GM12878 (cell line): ENCODE data around the gene HEXA. TPM values are rescaled to one million over a fixed set of nuclear protein-coding genes. Genes with fewer than 3 reads are reported as not detected.

Source experiments
- ATAC-seq: fragments of 200-7000 bp; cut with Tn5 transposase; 3 replicates; pipeline ENCODE4 v1.9.1; 2020; ENCODE audit warnings: mild to moderate bottlenecking, moderate library complexity
- BruUV-seq: library from RNA; stranded (reverse); fragments of 400-500 nt; replicated peaks from 2 replicates; lab custom pipeline; 2021; lab: Mats Ljungman, UMichigan
- CTCF ChIA-PET: fragments of 300-600 bp; sonication (Branson Sonifier 250); formaldehyde crosslinking; extraction: SDS; loops from one replicate; lab custom pipeline; 2021; ENCODE audit warnings: inconsistent platforms; lab: Yijun Ruan, JAX
- POLR2A ChIA-PET: fragments of 350-600 bp; formaldehyde crosslinking; extraction: SDS; loops from one replicate; lab custom pipeline; 2021; ENCODE audit warnings: inconsistent platforms; lab: Charles Lee
- RAD21 ChIA-PET: fragments of 300-600 bp; sonication (Branson Sonifier 250); formaldehyde crosslinking; loops from one replicate; lab custom pipeline; 2023; ENCODE audit warnings: antibody characterized with exemption; ENCODE audit not compliant: unreplicated experiment; lab: Charles Lee
- SMC1A ChIA-PET: fragments of 300-600 bp; sonication (Branson Sonifier 250); formaldehyde crosslinking; loops from one replicate; lab custom pipeline; 2023; ENCODE audit not compliant: unreplicated experiment, uncharacterized antibody; lab: Charles Lee
- DNase-seq: peaks from one replicate; pipeline ENCODE4 v3.0.0-alpha.2; 2011; ENCODE audit warnings: low read depth, low spot score
- FAIRE-seq: peaks from 3 replicates; lab custom pipeline; 2011; peaks lifted over from hg19 to GRCh38; lab: Jason Lieb, UNC
- H2AFZ ChIP-seq: 2 replicates; pipeline ENCODE4 v1.6.0; 2011; ENCODE audit warnings: low read depth, low read length, control low read depth; ENCODE audit not compliant: control insufficient read depth
- H3K27ac ChIP-seq: 2 replicates; pipeline ENCODE4 v1.5.1; 2011; ENCODE audit warnings: control low read depth; ENCODE audit not compliant: control insufficient read depth, insufficient read depth
- H3K27me3 ChIP-seq, 2 experiments: replicated peaks in 1 of 2; 2 replicates each; pipeline versions ENCODE4 v1.6.0 to v1.6.1; 2011; ENCODE audit warnings: low read length in 1 of 2; ENCODE audit not compliant: control insufficient read depth in 2 of 2, insufficient read depth in 2 of 2
- H3K36me3 ChIP-seq, 2 experiments: 2 replicates each; pipeline ENCODE4 v1.5.1; 2011; ENCODE audit warnings: low read length in 1 of 2; ENCODE audit not compliant: control insufficient read depth in 2 of 2, insufficient read depth in 2 of 2
- H3K4me1 ChIP-seq: 2 replicates; pipeline ENCODE4 v1.6.1; 2011; ENCODE audit warnings: mild to moderate bottlenecking, low read length, moderate library complexity, mixed read lengths; ENCODE audit not compliant: control insufficient read depth, insufficient read depth
- H3K4me2 ChIP-seq: 2 replicates; pipeline ENCODE4 v1.6.0; 2011; ENCODE audit warnings: control low read depth; ENCODE audit not compliant: control insufficient read depth, insufficient read depth
- H3K4me3 ChIP-seq: fragments of 200-600 bp; sonication (generic); 2 replicates; pipeline ENCODE4 v1.5.1; 2016
- H3K79me2 ChIP-seq: 2 replicates; pipeline ENCODE4 v1.6.0; 2011; ENCODE audit warnings: low read length; ENCODE audit not compliant: control insufficient read depth, insufficient read depth
- H3K9ac ChIP-seq: 2 replicates; pipeline ENCODE4 v1.8.0; 2011; ENCODE audit warnings: low read length, control low read depth, mixed read lengths; ENCODE audit not compliant: control insufficient read depth, insufficient read depth
- H3K9me3 ChIP-seq: replicated peaks from 3 replicates; pipeline ENCODE4 v1.5.1; 2011; ENCODE audit warnings: mild to moderate bottlenecking, low read length; ENCODE audit not compliant: control insufficient read depth, insufficient read depth
- H4K20me1 ChIP-seq: 2 replicates; pipeline ENCODE4 v1.6.0; 2011; ENCODE audit not compliant: control insufficient read depth, insufficient read depth
- CHD1 ChIP-seq: IDR thresholded peaks from 2 replicates; pipeline ENCODE4 v1.6.1; 2012; ENCODE audit warnings: low read depth, low read length, improper control_type of control experiment
- EED ChIP-seq: sonication (generic); IDR thresholded peaks from 2 replicates; pipeline ENCODE4 v1.6.1; 2016; ENCODE audit warnings: antibody characterized with exemption, low read depth
- GABPA ChIP-seq: IDR thresholded peaks from 2 replicates; pipeline ENCODE4 v1.6.1; 2014; ENCODE audit warnings: antibody characterized with exemption, low read depth, mild to moderate bottlenecking, inconsistent platforms
- HDGF ChIP-seq: fragments of 450-650 bp; IDR thresholded peaks from 2 replicates; pipeline ENCODE4 v1.6.1; 2016; ENCODE audit warnings: antibody characterized with exemption
- KDM1A ChIP-seq: fragments of 200-600 bp; sonication (generic); IDR thresholded peaks from 2 replicates; pipeline ENCODE4 v1.6.1; 2016; ENCODE audit warnings: borderline replicate concordance
- MEF2B ChIP-seq: fragments of 450-650 bp; IDR thresholded peaks from 2 replicates; pipeline ENCODE4 v1.6.1; 2018; ENCODE audit warnings: mild to moderate bottlenecking, moderate library complexity; ENCODE audit not compliant: partially characterized antibody, poor library complexity, severe bottlenecking
- POLR2A ChIP-seq: IDR thresholded peaks from 2 replicates; pipeline ENCODE4 v1.6.1; 2011; ENCODE audit warnings: low read depth, mild to moderate bottlenecking, low read length
- RAD21 ChIP-seq: IDR thresholded peaks from 2 replicates; pipeline ENCODE4 v1.6.1; 2011; ENCODE audit warnings: mild to moderate bottlenecking, low read depth, low read length, moderate library complexity; ENCODE audit not compliant: insufficient read depth
- RUNX3 ChIP-seq: IDR thresholded peaks from 2 replicates; pipeline ENCODE4 v1.6.1; 2012; ENCODE audit warnings: low read length, inconsistent platforms
- SMAD5 ChIP-seq: IDR thresholded peaks from 2 replicates; pipeline ENCODE4 v1.6.1; 2016; ENCODE audit warnings: antibody characterized with exemption, low read depth
- WRNIP1 ChIP-seq: IDR thresholded peaks from 2 replicates; pipeline ENCODE4 v1.6.1; 2011; ENCODE audit warnings: low read depth, low read length, improper control_type of control experiment, borderline replicate concordance
- ZBED1 ChIP-seq: IDR thresholded peaks from 2 replicates; pipeline ENCODE4 v1.6.1; 2016; ENCODE audit warnings: borderline replicate concordance
- WGBS: methylation state at CpG from one replicate; pipeline ENCODE4 v1.1.6; 2016; ENCODE audit warnings: low lambda C conversion rate; ENCODE audit not compliant: insufficient replicate concordance, insufficient coverage; ENCODE audit errors: missing lambda C conversion rate; 5-methylcytosine and 5-hydroxymethylcytosine counted together
- in situ Hi-C: fragments of 300-500 bp; cut with MboI; formaldehyde crosslinking; loops from 9 replicates; pipeline ENCODE4 v1.14.3; 2018; ENCODE audit warnings: mixed read lengths
- intact Hi-C: fragments of 100-400 bp; cut with micrococcal nuclease; formaldehyde crosslinking; loops from one replicate; pipeline ENCODE4 v1.14.2; 2022; ENCODE audit not compliant: unreplicated experiment
- polyA plus RNA-seq, 11 experiments: library from polyadenylated mRNA; depleted of rRNA in 4 of 11; unstranded in 6 of 11; stranded (reverse) in 5 of 11; fragments of >200 nt; fragmentation: Nextera tagmentation in 4 of 11; fragmentation: Illumina TruSeq in 1 of 11; extraction: Ambion mirVana in 4 of 11; extraction: Trizol in 1 of 11; gene quantifications; 1 replicate in 1 of 11; 2 replicates in 10 of 11; pipeline versions ENCODE4 v1.2.1 to v1.2.3, GENCODE V29; 2011 to 2016; ENCODE audit warnings: inconsistent platforms in 2 of 11, missing spikeins in 2 of 11, low read depth in 1 of 11
- total RNA-seq, 4 experiments: library from RNA; depleted of rRNA in 3 of 4; stranded (reverse); fragments of >200 nt in 3 of 4; fragmentation: Illumina TruSeq in 1 of 4; extraction: Trizol in 1 of 4; gene quantifications; 2 replicates each; pipeline versions ENCODE4 v1.2.1 to v1.2.3, GENCODE V29; 2013 to 2021
- TF ChIP-seq, protein P1 (sequence below), 3 experiments: IDR thresholded peaks in 2 of 3; conservative IDR thresholded peaks in 1 of 3; 2 replicates each; pipeline ENCODE4 v1.5.1; 2011; ENCODE audit warnings: low read depth in 3 of 3, low read length in 3 of 3, mild to moderate bottlenecking in 3 of 3, control low read depth in 2 of 3, moderate library complexity in 2 of 3, inconsistent platforms in 1 of 3, mixed read lengths in 1 of 3; ENCODE audit not compliant: control insufficient read depth in 2 of 3, insufficient read depth in 1 of 3; ENCODE audit errors: extremely low read depth in 1 of 3
- TF ChIP-seq, protein P2 (sequence below): fragments of 450-650 bp; IDR thresholded peaks from 2 replicates; pipeline ENCODE4 v1.6.1; 2016; ENCODE audit warnings: mild to moderate bottlenecking, moderate library complexity, borderline replicate concordance
- TF ChIP-seq, protein P3 (sequence below): fragments of 450-650 bp; IDR thresholded peaks from 2 replicates; pipeline ENCODE4 v1.6.1; 2017; ENCODE audit warnings: mild to moderate bottlenecking, moderate library complexity

Gene HEXA
- total and polyA plus RNA-seq, 10 of the 15 experiments (the other 5 are each of a cell fraction or from before 2014, with no cell fraction given) = 24.5 to 151 (median 69.3) TPM

DNA sequence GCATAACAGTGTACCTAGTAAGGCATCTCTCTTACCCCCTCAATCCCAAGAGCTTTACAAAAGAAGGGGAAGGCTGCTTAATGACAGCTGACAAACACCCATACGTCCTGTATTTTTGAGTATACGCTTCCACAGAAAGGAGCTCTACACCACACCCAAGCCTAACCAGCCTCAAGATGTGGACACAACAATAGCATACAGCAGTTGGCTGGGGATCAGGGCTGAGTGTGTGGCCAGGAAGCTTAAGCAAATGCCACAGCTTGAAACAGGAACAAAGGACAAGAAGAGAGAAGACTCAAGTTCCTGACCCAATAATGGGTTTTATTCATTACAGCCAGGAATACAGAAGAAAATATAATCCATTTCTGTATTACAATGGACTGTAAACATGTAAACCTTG lies 6.9 kb downstream of the HEXA start:
- H3K36me3 ChIP-seq = peaks cover 3 to 4% of the 10 kb centered on the region in 2 experiments; a peak in 3 of 4 replicates
- in situ Hi-C loops (no loop called here), intact Hi-C loops (no loop called here)
- H3K79me2 ChIP-seq = peaks cover 44% of the 10 kb centered on the region
- BruUV-seq = no TSS peak
- H3K9me3 ChIP-seq = no peaks in the 10 kb centered on the region; the same call in 2 of the 3 replicates
- DNase-seq (no peak), ATAC-seq (no peak), FAIRE-seq (no peak)
- H3K9ac ChIP-seq = no peak overlapping the region
- TF ChIP-seq SMAD5 (no peak), POLR2A (no peak), KDM1A (no peak), ZBED1 (no peak), RUNX3 (no peak), MEF2B (no peak), HDGF (no peak), WRNIP1 (no peak), RAD21 (no peak), EED (no peak), GABPA (no peak), CHD1 (no peak)
- TF ChIP-seq, protein P1, sequence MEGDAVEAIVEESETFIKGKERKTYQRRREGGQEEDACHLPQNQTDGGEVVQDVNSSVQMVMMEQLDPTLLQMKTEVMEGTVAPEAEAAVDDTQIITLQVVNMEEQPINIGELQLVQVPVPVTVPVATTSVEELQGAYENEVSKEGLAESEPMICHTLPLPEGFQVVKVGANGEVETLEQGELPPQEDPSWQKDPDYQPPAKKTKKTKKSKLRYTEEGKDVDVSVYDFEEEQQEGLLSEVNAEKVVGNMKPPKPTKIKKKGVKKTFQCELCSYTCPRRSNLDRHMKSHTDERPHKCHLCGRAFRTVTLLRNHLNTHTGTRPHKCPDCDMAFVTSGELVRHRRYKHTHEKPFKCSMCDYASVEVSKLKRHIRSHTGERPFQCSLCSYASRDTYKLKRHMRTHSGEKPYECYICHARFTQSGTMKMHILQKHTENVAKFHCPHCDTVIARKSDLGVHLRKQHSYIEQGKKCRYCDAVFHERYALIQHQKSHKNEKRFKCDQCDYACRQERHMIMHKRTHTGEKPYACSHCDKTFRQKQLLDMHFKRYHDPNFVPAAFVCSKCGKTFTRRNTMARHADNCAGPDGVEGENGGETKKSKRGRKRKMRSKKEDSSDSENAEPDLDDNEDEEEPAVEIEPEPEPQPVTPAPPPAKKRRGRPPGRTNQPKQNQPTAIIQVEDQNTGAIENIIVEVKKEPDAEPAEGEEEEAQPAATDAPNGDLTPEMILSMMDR (IDR thresholded peaks at IDR 0.05 in 2 of 3, conservative IDR thresholded peaks at IDR 0.05 in 1 of 3; ENCODE audit: control insufficient read depth in 2 of 3, extremely low read depth in 1 of 3, insufficient read depth in 1 of 3, low read depth in 3 of 3, low read length in 3 of 3) = no peak
- TF ChIP-seq, protein P2, sequence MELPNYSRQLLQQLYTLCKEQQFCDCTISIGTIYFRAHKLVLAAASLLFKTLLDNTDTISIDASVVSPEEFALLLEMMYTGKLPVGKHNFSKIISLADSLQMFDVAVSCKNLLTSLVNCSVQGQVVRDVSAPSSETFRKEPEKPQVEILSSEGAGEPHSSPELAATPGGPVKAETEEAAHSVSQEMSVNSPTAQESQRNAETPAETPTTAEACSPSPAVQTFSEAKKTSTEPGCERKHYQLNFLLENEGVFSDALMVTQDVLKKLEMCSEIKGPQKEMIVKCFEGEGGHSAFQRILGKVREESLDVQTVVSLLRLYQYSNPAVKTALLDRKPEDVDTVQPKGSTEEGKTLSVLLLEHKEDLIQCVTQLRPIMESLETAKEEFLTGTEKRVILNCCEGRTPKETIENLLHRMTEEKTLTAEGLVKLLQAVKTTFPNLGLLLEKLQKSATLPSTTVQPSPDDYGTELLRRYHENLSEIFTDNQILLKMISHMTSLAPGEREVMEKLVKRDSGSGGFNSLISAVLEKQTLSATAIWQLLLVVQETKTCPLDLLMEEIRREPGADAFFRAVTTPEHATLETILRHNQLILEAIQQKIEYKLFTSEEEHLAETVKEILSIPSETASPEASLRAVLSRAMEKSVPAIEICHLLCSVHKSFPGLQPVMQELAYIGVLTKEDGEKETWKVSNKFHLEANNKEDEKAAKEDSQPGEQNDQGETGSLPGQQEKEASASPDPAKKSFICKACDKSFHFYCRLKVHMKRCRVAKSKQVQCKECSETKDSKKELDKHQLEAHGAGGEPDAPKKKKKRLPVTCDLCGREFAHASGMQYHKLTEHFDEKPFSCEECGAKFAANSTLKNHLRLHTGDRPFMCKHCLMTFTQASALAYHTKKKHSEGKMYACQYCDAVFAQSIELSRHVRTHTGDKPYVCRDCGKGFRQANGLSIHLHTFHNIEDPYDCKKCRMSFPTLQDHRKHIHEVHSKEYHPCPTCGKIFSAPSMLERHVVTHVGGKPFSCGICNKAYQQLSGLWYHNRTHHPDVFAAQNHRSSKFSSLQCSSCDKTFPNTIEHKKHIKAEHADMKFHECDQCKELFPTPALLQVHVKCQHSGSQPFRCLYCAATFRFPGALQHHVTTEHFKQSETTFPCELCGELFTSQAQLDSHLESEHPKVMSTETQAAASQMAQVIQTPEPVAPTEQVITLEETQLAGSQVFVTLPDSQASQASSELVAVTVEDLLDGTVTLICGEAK = no peak
- TF ChIP-seq, protein P3, sequence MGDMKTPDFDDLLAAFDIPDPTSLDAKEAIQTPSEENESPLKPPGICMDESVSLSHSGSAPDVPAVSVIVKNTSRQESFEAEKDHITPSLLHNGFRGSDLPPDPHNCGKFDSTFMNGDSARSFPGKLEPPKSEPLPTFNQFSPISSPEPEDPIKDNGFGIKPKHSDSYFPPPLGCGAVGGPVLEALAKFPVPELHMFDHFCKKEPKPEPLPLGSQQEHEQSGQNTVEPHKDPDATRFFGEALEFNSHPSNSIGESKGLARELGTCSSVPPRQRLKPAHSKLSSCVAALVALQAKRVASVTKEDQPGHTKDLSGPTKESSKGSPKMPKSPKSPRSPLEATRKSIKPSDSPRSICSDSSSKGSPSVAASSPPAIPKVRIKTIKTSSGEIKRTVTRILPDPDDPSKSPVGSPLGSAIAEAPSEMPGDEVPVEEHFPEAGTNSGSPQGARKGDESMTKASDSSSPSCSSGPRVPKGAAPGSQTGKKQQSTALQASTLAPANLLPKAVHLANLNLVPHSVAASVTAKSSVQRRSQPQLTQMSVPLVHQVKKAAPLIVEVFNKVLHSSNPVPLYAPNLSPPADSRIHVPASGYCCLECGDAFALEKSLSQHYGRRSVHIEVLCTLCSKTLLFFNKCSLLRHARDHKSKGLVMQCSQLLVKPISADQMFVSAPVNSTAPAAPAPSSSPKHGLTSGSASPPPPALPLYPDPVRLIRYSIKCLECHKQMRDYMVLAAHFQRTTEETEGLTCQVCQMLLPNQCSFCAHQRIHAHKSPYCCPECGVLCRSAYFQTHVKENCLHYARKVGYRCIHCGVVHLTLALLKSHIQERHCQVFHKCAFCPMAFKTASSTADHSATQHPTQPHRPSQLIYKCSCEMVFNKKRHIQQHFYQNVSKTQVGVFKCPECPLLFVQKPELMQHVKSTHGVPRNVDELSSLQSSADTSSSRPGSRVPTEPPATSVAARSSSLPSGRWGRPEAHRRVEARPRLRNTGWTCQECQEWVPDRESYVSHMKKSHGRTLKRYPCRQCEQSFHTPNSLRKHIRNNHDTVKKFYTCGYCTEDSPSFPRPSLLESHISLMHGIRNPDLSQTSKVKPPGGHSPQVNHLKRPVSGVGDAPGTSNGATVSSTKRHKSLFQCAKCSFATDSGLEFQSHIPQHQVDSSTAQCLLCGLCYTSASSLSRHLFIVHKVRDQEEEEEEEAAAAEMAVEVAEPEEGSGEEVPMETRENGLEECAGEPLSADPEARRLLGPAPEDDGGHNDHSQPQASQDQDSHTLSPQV = no peak
- no peaks in the 10 kb centered on the region for H4K20me1 ChIP-seq
- RAD21 ChIA-PET = no interaction called here
- H3K27me3 ChIP-seq = no peaks in the 10 kb centered on the region
- 2% methylated on average over 2 of the region's 2 CpGs for WGBS
- H3K4me3 ChIP-seq = no peak overlapping the region; the same call in 1 of the 2 replicates
- H3K4me2 ChIP-seq = 0 out of 2 replicates have a peak overlapping the region, but pooled peaks have one; percentile 34
- H2AFZ ChIP-seq = no peak overlapping the region
- 0 out of 2 replicates have a peak overlapping the region, but pooled peaks have one; percentile 2 for H3K27ac ChIP-seq
- H3K4me1 ChIP-seq = peaks cover 31% of the 10 kb centered on the region
- CTCF ChIA-PET = interaction anchor here (0.6 kb wide), 1 partner anchor 112 kb away, joined by 3 read pairs; no protein-coding TSS in a partner anchor
- SMC1A ChIA-PET = no interaction called here
- POLR2A ChIA-PET = no interaction called here
